HG03442 (cell line): ENCODE results near the gene CIRBP.
"Not testable (repeated sequence)": the region's sequence is repeated elsewhere in the genome, so short reads cannot be mapped to it uniquely, and the experiment has no call there.

Source experiments
- ATAC-seq: cut with Tn5 transposase; IDR thresholded peaks from one replicate; pipeline ENCODE4 v1.9.1; 2021; ENCODE audit warnings: mild to moderate bottlenecking, moderate library complexity; ENCODE audit not compliant: unreplicated experiment

Gene CIRBP

GRCh38 chr19:1307755-1308303 is 38.7 kb downstream of the CIRBP start:
- ATAC-seq, result no peak

DNA sequence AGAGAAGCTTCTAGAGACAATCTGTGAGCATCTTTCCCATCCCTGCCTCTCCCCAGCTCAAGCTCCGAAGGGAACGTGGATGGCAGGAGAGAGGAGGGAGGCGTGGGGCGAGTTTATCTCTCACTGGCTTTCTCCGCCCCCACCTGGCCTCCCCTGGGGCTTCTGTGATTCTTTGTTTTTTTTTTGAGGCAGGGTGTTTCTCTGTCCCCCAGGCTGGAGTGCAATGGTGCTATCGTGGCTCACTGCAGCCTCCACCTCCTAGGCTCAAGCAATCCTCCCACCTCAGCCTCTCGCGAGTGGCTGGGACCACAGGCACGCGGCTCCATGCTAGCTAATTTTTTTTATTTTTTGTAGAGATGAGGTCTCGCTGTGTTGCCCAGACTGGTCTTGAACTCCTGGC is 39.6 kb downstream of the CIRBP start:
- no peak for ATAC-seq

DNA sequence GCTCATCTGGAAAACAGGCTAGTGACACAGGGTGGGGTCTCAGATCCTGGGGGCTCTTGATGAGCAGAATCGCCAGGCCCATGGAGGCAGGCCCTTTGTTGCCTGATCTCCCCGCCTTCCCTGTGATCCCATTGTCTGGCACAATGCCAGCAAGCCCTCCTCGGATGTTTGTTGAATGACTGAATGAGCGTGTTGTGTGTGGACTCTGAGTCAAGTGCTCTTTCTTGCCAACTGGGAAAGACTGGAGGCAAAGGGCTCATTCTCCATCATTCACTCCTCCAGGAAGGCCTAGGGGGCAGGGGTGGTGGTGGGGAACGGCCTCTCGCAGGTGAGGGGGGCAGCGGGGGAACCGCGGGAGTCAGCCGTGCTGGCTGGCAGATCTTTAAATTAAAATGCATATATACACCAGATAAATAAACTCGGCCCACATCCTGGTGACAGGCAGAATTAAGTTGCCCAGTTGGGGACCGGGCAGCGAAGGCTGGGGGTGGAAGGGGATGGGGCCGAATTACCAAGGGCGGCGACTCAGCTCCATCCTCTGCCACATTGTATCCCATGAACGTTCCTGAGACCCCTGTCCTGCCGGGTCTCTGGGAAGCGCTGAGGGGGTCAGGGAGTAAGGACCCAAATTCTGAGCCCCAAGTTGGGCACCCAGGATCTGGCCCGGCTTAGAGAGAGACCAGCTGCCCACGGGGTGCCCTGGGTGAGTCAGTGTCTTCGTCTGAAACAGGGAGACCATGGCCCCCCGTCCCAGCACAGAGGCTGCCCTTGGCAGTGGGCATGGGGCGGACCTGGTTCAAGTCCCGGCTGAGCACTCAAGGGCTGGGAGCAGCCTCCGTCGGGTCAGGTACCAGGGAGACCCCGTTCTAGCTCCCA is 41.1 kb downstream of the CIRBP start:
- ATAC-seq, result no peak

GRCh38 chr19:1310853-1311180 is 41.7 kb downstream of the CIRBP start:
- ATAC-seq, result no peak

- ATAC-seq, result no peak
Measured at GRCh38 chr19:1311543-1312091, 42.5 kb downstream of the CIRBP start.

GRCh38 chr19:1312767-1313694 is 43.9 kb downstream of the CIRBP start:
- ATAC-seq, result no peak

DNA sequence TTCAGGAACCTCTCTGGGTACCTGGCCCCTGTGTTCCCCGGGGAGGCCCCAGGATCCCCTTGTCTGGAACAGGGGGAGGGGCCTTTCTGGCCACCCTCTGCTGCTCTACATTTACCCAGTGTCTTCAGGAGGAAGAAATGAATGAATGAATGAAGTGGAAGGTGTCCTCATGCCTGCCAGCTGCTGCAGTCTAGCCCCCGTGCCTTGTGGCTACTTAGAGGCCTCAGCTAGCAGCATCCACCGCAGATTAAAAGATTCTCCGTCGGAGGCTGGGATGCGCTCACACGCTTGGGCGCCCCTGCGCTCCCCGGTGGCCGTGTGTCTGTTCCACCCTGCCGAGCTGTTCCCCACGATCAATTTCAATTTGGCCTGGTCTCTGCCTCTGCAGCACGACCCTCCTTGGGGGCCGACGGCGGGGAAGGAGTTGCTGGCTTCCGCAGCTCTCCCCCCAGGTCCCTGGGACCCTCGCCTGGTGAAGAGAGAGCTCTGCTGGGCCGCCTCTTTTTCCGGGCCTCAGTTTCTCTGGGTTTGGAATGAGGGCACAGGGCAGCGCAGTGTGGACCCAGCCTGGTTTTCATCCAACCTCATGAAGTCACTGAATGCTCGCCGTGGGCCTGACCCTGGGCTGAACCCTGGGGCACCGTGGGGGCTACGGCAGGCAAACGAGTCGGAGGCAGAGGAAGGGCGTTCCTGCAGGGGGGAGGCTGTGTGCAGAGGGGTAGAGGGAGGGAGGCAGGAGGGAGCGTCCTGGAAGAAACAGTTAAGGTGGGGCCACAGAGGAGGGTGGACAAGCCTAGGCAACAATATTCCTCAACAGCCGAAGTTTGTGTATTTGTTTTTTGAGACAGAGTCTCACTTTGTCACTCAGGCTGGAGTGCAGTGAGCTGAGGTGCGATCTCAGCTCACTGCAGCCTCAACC is 44.8 kb downstream of the CIRBP start:
- ATAC-seq, result no peak

DNA sequence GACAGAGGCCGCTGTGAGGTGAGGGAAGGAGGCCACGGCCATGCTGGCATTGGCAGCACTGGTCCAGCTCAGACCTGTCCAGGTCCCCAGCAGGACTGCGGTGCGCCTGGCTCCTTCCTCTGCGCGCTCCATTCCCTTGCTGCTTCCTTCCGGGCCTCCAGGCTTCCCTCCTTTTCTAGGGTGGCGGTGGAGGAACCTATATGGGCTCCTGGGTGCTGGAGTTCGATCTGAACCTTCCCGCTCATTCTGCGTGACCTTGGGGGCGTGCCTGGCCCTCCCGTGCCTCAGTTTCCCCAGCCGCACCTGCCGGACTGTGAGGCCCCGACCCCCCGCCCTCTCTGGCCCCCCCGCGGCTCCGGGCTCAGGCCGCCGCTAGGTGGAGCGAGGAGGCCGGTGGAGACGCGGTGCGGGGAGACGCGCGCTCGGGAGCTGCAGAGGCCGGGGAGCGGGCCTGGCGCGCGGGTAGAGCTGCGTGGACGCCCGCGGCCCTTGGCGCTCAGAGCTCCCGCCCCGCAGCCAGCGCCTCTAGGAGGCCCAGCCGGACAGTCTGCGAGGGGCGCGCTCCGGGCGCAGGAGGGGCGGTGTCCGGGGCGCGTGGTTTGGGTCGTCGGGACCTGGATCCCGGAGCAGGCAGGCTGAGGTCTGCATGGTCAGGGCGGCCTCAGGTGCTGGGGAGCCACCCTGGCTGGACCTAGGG is 46.5 kb downstream of the CIRBP start:
- ATAC-seq, result no peak

GRCh38 chr19:1316466-1316865 is 47.3 kb downstream of the CIRBP start:
- no peak for ATAC-seq

GRCh38 chr19:1317274-1318003 is 48.3 kb downstream of the CIRBP start:
- ATAC-seq, result no peak

DNA sequence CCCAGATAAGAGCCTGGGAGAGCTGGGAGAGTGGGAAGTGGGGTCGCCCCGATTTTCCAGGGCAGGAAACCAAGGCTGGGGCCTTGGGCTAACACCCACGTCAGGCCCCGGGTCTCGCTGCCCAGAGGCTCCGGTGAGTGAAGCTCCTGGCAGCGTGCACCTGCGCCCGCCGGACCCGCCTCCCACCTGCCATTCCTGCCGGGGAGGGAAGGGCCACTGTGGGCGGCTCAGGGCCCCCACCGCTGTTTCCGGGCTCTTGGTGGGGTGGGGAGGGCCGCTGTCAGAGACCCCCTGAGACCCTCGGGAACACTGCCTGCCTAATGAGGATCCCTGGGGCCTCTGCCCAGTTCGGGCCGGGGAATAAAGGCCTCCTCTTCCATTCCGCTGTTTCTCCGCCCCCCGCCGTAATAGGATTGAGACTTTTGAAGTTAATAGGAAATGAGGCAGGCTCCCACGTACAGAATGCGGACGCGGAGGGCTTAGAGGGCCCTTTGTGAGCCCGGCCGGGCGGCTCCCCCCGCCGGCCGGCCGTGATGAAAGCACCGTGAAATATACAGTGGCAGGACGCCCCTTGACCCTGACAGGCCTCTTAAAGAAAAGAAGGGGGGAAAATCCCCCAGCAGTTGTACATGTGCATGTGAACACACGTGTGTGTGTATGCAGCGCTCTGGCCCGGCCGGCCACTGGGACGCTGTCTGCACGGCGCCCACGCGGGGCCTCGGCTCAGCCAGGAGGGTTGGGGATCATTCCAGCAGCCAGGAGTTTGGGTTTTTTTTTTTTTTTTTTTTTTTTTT is 49.7 kb downstream of the CIRBP start:
- no peak for ATAC-seq

DNA sequence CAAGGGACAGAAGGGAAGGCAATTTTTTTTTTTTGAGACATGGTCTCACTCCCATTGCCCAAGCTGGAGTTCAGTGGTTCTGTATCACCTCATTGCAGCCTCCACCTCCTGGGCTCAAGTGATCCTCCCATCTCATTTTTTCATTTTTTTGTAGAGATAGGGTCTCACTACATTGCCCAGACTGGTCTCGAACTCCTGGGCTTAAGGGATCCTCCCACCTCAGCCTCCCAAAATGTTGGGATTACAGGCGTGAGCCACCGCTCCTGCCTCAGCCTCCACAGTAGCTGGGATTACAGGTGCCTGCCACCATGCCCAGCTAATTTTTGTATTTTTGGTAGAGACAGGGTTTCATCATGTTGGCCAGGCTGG is 51.1 kb downstream of the CIRBP start:
- ATAC-seq, result not testable (repeated sequence)

- no peak for ATAC-seq
Measured at GRCh38 chr19:1321539-1321938, 52.4 kb downstream of the CIRBP start.

- no peak for ATAC-seq
Measured at GRCh38 chr19:1322198-1322981, 53.3 kb downstream of the CIRBP start.

GRCh38 chr19:1324249-1324805 is 55.2 kb downstream of the CIRBP start:
- ATAC-seq, result no peak
